NCI-H1694 treated with DMSO at 0.1 percent for 48 hours (cell line): ENCODE measurements around the gene UGT3A1.
"Not testable (repeated sequence)": the region's sequence is repeated elsewhere in the genome, so short reads cannot be mapped to it uniquely, and the experiment has no call there.

ENCODE experiments used
- DNase-seq: peaks from one replicate; lab custom pipeline; 2025; lab: John Stamatoyannopoulos, UW

The UGT3A1 gene

DNA sequence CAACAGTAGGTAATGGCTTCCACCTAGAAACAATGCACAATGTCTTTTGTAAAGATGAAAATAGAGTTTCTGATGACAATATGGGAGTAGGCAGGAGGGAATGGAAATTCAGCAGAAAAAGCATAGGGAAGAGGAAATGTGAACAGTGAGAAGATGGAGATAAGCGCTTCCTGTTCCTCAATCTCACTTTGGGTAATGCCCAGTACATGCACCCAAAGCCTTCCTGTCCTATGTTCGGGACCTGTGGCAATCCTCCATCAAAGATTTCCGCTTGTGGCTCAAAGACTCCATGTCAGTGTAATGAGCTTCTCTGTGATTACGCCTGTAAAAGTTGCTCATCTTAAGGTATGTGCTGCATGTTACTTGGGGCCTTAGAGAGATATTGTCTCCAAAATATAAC is 2.7 kb downstream of the UGT3A1 start:
- DNase-seq, result no peak

DNA sequence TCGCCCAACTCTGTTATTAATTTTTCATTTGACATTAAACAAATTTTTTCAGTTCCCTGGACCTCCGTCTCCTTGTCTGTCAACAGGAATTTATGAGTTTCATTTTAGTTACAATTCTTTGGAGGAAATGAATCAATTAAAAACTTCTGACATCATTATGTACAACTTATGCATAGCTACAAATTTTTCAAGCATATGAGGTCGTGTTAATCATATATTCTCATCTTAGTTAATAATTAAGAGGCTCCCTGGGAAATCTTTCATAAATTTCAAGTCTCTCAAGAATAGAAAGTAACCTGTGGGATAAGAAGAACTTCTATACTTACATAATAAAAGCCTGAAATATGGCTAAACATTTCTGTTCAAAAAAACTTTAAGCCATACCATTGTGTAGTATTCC is 3.4 kb downstream of the UGT3A1 start:
- DNase-seq, result no peak

- DNase-seq, result no peak
Observed at GRCh38 chr5:35979715-35980114, 11.5 kb downstream of the UGT3A1 start.

DNA sequence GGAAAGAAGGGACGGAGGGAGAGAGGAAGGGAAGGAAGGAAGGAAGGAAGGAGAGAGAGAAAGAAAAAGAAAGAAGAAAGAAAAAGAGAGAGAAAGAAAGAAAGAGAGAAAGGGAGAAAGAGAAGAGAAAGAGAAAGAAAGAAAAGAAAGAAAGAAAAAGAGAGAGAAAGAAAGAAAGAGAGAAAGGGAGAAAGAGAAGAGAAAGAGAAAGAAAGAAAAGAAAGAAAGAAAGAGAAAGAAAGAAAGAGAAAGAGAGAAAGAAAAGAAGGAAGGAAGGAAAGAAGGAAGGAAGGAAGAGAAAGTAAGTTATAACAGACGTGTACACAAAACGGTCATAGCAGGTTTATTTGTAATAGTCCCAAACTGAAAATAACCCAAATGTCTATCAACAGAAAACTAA is 14.3 kb downstream of the UGT3A1 start:
- DNase-seq, result not testable (repeated sequence)

DNA sequence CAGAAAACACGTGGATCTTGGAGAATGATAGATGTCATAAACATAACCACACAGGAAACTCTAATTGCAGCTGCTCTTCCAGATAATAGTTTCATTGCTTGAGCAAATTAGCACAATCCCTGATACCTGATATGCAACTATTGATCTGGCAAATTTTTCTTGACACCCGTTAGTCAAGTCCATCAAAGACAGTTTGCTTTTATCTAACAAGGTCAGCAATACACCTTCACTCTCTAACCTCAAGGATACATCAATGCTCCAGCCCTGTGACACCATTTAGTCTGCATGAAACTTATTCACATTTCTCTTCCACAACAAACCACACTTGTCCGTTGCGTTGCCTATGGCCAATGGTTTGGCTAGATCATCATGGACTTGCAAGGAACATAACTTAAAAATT is 16.6 kb downstream of the UGT3A1 start:
- DNase-seq, result no peak

DNA sequence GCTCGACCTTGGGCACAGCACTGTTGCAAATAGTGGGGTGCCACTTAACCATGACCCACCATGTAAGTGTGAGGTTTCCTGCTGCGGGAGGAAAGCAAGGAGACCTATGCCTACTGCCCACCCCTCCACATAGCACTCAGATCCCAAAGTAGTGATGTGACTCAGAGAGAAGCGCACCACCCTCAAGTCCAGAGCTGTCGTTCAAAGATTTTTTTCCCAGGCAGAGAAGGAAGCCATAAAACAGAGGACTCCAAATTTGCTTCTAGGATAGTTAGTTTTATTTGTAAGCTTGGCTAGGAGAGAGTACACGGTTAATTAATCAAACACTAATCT is 19.3 kb downstream of the UGT3A1 start:
- no peak for DNase-seq

DNA sequence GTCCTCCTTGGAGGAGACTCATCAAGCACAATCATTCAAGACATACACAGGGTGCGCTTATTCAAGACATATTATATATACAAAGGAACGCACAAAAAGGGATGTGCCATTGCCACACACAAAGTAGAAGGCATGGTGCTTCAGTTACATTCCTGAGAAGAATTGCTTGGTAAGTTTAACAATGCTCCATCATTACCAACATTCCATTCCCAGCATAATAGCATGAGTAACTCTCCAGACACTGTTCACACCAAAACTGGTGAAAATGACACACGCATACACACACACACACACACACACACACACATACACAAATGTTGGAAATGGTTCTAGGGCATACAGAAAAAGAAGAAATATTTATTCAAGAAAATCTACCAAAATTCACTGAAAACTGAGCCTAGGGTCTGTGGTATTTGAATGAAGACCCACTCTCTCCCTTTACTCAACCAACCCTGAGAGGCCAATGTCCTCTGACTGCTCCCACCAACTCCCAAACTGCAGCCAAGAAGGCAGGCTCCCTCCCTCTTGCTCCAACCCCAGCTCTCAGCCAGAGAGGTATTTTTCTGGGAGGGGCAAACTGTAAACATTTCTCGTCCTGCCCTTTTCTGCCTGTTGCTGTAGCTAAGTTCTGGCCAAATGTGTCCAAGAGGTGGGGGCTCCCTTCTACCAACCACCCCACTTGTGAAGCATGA is 19.9 kb downstream of the UGT3A1 start:
- DNase-seq, result no peak

- no peak for DNase-seq
Observed at GRCh38 chr5:35963381-35963843, 27.8 kb downstream of the UGT3A1 start.

DNA sequence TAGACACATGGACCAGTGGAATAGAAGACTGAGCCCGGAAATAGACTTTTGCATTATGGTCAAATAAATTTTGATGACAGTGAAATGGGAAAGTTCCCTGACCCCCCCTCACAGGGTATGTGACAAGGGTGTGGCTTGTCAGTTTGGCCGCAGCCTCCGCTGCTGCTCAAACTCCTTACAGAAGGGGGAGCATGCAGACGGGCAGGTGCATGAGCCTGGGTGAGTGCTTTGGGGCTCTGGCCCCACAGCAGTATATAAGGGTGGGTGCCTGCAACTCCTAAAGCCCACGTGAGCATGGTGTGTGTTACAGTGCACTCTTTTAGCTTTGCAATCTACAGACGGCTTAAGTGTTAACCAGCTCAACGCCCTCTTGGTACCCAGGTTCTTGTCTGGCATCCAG is 30.9 kb downstream of the UGT3A1 start:
- DNase-seq, result no peak

- DNase-seq, result no peak
Observed at GRCh38 chr5:35956429-35956828, 34.8 kb downstream of the UGT3A1 start.

GRCh38 chr5:35954175-35954574 is 37.0 kb downstream of the UGT3A1 start:
- DNase-seq, result no peak

DNA sequence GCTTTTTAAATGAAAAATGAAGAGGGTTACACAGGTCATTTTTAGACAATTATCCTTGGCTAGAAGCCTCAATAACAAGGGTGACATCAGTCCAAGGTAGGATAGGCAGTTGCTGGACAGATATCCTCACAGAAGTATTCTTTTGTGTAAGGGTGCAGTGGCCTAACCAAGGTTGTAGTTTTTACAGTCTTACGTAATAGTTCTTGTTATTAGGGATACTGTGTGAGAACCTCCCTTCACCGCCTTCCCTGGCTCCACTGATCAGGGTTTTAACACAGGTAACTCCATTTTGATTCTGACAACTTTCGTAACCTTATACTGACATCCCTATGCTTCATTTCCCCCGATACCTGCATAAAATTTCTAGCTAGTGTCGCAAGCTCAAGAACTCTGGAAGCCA is 44.1 kb downstream of the UGT3A1 start:
- no peak for DNase-seq

GRCh38 chr5:35939639-35940038 is 51.6 kb downstream of the UGT3A1 start:
- no peak for DNase-seq

DNA sequence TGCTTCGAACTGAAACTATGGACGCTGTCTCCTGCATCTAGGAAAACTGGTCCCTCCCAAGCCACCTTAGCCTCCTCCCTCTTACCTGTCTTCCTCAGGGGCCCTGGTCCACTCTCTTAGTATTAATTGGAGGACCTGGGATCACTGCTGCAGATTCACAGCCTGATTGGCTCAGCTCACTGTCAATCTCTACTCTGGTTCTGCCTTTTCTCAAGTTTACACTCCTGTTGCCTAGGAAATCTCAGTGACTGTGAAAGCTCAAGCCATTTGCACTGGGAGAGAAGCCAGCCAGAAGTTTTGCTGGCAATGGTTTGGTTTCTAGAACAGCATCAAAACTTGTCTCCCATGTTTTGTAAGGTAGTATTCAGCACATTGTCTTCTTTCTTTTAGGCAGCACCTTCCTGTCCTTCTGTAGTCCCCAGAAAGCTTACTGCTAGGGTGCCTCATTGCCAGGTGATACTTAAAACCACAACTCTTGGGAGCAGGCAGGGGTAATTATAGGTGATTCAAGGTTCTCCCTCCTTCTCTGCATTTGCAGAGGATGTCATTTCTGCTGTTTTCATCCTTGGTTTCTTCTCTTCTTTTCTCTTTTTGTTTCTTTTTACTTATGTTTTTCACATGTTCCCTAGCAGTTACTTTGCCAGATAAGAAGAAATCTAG is 52.5 kb downstream of the UGT3A1 start, which contains the start of gene CAPSL:
CAPSL (minus strand) TSS at position 55 of the 660 bp plus-strand sequence. CDS start 17,502 bp downstream, outside the sequence.
- DNase-seq, result no peak

DNA sequence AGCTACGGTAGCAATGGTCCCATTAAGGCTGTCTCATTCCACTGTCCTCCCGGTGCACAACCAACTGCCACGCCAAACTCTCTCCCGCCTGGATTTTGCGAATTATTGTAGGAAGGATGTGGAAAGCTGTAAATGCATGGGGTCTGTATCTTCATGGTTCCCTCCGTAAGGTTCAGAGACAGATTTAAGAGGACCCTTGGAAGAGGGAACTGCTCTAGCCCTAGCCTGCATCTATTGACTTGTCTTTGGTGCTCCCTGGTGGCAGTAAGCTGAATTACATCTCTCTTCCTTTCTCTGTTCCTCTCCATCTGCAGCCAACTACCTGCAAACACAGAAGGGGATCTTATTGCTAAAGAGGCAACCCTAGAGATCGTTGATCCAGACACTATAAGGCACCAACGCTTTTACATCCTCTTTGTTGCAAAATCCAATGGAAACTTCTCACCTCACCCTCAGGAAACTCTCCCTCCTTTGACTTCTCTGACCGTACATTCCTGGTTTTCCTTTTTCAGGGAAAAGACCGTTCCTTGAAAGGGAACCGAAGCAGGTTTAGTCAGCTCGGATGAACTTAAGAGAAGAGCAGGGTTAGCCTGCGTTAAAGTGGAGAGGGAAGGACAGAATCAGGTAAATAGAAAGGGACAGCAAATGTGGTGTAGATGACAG is 64.7 kb downstream of the UGT3A1 start:
- peak; percentile 75 for DNase-seq

DNA sequence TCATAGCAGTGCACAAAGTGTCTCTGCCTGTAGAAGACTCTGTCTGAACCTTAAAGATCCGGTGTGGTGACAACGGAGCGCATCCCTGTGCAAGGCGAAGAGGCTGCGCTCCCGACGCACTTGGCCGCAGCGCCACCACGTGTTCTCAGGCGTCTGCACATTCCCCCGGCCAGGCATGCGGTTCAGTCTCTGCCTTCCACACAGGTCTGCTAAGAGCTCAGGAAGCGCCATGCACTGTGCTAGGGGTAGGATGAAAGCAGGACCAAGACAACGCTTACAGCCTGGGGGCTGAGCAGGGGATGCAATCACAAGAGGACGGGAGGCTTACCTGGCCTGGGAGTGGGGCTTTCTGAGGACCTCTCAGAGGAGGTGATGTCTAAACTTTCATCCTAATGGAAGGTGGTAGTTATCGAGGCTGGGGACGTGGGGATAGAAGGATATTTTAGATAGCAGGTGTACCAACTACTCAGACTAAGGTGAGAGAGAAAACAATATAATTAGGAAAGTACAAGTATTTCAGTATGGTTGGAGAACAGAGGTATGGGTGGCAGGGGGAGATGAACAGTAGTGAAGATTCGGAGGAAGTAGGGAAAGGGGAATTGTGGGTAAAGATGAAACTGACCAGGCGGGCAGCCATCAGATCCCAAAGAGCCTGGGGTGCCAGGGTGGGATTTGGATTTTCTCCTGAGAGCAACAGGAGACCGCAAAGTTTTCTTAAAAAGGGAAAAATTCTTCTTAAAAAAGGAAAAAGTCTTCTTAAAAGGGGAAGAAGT is 66.1 kb downstream of the UGT3A1 start:
- peak; percentile 46 for DNase-seq

GRCh38 chr5:35924122-35924949 is 66.9 kb downstream of the UGT3A1 start:
- DNase-seq, result no peak

DNA sequence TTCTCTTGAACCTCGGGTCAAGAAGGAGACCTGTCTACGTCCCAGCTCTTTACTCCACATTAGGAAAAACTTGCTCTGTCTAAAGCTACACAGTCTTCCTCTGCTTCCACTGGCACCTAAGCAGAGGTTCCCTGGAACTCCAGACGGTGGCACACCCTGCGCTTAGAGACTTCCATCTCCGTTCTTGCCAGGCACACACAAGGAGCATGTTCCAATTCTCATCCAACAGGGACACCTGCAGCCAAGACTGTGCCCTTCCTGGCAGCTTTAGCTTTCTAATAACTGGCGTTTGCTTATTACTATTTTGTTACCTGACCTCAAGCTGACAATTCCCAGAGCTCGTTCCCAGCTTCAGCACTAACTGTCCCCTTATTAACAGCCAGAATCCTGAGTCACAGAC is 68.7 kb downstream of the UGT3A1 start:
- DNase-seq, result no peak

- DNase-seq, result no peak
Observed at GRCh38 chr5:35921930-35922329, 69.3 kb downstream of the UGT3A1 start.

- no peak for DNase-seq
Observed at GRCh38 chr5:35920890-35921289, 70.3 kb downstream of the UGT3A1 start.

DNA sequence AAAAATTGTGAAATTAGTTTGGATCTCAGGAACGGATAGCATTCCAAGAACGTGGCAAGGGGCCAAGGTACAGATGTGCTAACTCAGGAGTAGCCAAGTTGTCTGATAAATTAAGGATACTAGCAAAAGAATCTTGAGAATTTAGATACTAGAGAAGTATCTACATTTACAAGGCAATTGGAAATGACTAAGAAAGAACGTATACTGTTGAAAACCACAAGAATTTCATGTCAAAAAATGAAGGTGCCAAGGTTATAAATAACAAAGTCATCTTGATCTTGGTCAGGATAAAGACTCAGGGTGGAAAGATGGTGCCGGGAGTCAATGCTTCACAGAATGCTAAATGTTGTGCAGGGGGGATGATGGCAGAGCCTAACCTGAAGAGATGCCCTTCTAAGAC is 72.0 kb downstream of the UGT3A1 start:
- no peak for DNase-seq

- DNase-seq, result no peak
Observed at GRCh38 chr5:35908814-35909213, 82.4 kb downstream of the UGT3A1 start.
